ENCODE data around the gene AHCYL1.

- TF ChIP-seq, protein P1, sequence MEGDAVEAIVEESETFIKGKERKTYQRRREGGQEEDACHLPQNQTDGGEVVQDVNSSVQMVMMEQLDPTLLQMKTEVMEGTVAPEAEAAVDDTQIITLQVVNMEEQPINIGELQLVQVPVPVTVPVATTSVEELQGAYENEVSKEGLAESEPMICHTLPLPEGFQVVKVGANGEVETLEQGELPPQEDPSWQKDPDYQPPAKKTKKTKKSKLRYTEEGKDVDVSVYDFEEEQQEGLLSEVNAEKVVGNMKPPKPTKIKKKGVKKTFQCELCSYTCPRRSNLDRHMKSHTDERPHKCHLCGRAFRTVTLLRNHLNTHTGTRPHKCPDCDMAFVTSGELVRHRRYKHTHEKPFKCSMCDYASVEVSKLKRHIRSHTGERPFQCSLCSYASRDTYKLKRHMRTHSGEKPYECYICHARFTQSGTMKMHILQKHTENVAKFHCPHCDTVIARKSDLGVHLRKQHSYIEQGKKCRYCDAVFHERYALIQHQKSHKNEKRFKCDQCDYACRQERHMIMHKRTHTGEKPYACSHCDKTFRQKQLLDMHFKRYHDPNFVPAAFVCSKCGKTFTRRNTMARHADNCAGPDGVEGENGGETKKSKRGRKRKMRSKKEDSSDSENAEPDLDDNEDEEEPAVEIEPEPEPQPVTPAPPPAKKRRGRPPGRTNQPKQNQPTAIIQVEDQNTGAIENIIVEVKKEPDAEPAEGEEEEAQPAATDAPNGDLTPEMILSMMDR (IDR thresholded peaks at IDR 0.05; ENCODE audit: low read depth, low read length, missing input control) = no peak
- TF ChIP-seq, protein P2, sequence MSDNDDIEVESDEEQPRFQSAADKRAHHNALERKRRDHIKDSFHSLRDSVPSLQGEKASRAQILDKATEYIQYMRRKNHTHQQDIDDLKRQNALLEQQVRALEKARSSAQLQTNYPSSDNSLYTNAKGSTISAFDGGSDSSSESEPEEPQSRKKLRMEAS (IDR thresholded peaks at IDR 0.05) = no peak
- TF ChIP-seq, protein P3, sequence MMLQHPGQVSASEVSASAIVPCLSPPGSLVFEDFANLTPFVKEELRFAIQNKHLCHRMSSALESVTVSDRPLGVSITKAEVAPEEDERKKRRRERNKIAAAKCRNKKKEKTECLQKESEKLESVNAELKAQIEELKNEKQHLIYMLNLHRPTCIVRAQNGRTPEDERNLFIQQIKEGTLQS (IDR thresholded peaks at IDR 0.05) = no peak
Measured at GRCh38 chr1:110057963-110058518, 73.5 kb downstream of the AHCYL1 start.
